GM19035 (cell line): ENCODE data around the gene SNAI1.
"Not testable (repeated sequence)": the region's sequence is repeated elsewhere in the genome, so short reads cannot be mapped to it uniquely, and the experiment has no call there.

ENCODE experiments used
- ATAC-seq: cut with Tn5 transposase; IDR thresholded peaks from one replicate; pipeline ENCODE4 v1.9.1; 2021; ENCODE audit not compliant: unreplicated experiment

SNAI1 gene

DNA sequence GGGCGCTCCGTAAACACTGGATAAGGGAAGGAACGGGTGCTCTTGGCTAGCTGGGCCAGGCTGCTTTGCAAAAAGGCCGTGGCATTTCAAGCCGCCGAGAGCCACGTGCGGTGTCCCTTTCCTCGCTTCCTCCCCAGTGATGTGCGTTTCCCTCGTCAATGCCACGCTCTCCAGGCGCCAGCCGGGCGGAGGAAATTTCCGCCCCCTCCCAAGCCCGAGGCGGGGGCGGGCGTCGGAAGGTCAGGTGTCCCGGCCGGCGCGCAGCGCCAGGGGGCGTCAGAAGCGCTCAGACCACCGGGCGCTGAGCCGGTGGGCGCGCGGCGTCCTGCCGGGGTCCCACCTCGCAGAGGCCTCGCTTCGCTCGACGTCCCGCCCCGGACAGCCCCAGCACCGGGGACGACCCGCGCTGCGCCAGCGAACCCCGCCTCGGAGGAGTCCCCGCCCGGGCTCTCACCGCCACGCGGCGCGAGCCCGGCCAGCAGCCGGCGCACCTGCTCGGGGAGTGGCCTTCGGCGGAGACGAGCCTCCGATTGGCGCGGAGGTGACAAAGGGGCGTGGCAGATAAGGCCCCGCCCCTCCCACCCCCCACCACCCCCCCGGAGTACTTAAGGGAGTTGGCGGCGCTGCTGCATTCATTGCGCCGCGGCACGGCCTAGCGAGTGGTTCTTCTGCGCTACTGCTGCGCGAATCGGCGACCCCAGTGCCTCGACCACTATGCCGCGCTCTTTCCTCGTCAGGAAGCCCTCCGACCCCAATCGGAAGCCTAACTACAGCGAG lies at the start of gene SNAI1:
Gene SNAI1 (plus strand): TSS at position 635 of the 777 bp plus-strand sequence. CDS start 80 bp downstream, at position 715.
- ATAC-seq: peak; percentile 84

GRCh38 chr20:49935746-49936152 lies 47.0 kb upstream of the SNAI1 start:
- ATAC-seq: peak; percentile 14

GRCh38 chr20:49936153-49937026 lies 46.4 kb upstream of the SNAI1 start, which contains the start of gene RNF114:
RNF114 (plus strand) TSS chr20:49936397; CDS start chr20:49936413, 16 bp downstream.
- peak; percentile 68 for ATAC-seq

- peak; percentile 8 for ATAC-seq
Measured at GRCh38 chr20:49937027-49937929, 45.5 kb upstream of the SNAI1 start.

DNA sequence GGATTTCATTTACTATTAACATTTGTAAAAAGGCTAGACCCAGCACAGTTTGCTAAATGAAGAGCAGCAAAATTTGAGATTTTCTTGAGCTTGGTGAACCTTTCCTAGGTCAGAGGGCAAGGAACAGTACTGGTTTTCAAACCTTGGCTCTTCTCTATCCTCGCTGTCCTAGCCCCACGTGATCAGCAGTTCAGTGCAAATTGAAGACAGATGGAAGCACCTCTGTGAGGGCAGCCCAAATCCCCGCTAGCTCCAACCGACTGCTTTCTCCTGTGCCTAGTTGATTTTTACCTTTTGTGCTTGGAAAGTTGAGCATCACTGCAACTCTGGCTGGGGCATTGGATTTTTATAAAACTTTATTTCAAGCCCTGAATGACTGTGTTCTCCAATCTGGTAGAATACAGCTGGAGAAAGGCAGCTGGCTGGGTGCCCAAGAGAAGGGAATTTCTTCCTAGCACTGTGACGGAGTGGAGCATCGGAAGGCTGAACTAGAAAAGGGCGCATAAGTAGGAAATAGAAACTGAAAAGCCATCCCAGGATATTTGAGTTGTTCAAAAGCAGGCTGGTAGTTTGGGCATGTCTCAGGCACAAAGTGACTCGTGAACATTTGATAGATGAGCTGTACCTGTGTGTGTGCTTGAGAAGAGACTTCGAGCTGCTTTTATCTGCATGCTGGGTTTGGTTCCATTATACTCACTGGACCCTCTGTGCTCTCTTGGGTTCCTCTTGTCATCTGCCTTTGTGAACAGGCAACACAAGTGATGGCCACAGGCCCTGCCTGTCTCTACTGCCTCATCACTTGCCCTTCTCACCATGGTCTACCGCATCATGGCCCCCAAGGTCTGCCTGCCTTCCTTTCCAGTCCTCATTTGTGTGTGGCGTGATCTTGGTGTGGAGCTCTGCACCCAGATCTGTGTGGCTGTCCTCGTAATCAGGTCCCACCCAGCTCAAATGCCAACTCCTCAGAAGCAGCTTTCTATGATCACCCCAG lies 44.3 kb upstream of the SNAI1 start:
- ATAC-seq: no peak

DNA sequence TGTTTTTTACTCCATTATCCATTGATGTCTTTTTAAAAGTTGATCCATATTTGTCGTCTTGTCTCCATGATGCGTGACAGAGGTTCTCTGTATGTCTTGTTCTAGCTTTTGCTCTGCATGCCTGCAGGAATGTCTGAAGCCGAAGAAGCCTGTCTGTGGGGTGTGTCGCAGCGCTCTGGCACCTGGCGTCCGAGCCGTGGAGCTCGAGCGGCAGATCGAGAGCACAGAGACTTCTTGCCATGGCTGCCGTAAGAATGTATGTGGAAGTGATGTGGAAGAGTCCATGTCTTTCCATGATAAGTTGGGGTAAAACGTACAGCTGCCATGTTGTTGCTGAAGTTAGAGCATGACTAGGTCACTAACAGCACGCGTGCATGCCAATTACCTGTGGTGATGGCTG lies 41.3 kb upstream of the SNAI1 start:
- ATAC-seq: no peak

- ATAC-seq: no peak
Measured at GRCh38 chr20:49942303-49942702, 40.5 kb upstream of the SNAI1 start.

GRCh38 chr20:49942942-49943341 lies 39.8 kb upstream of the SNAI1 start:
- no peak for ATAC-seq

- ATAC-seq: no peak
Measured at GRCh38 chr20:49945306-49945700, 37.5 kb upstream of the SNAI1 start.

DNA sequence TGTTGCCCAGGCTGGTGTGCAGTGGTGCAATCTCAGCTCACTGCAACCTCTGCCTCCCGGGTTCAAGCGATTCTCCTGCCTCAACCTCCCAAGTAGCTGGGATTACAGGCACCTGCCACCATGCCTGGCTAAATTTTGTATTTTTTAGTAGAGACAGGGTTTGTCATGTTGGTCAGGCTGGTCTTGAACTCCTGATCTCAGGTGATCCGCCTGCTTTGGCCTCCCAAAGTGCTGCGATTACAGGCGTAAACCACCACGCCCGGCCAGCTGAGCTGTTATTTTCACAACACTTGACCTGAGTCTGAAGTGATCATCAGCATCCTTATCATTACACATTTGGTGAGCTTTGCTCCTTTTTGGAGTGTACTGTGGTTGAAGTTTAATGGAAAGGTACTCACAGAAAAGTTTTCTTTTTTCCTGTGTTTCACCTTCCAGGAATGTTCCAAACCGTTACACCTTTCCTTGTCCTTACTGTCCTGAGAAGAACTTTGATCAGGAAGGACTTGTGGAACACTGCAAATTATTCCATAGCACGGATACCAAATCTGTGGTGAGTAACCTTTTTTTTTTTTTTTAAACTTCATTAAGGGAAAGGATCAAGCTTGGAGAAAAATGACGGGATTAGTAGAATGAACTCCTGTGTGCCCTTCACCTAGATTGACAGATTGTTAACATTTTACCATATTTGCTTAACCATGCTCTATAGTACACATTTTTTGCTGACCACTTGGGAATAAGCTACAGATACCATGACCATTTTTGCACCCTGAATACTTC lies 36.9 kb upstream of the SNAI1 start:
- no peak for ATAC-seq

DNA sequence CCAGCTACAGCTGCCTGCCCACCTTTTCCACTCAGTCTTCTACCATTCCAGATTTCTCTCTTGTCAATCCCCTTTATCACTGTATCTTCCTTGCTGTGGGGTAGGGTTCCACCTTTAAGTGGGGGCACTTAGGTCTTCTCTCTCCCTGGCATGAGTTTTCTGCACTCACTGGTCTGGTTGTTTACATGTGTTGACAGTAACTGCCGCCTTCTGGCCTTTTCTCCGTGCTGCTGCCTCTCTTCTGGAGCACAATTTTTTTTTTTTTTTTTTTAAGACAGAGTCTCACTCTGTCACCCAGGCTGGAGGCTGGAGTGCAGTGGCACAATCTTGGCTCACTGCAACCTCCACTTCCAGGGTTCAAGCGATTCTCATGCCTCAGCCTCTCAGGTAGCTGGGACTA lies 34.6 kb upstream of the SNAI1 start:
- no peak for ATAC-seq

DNA sequence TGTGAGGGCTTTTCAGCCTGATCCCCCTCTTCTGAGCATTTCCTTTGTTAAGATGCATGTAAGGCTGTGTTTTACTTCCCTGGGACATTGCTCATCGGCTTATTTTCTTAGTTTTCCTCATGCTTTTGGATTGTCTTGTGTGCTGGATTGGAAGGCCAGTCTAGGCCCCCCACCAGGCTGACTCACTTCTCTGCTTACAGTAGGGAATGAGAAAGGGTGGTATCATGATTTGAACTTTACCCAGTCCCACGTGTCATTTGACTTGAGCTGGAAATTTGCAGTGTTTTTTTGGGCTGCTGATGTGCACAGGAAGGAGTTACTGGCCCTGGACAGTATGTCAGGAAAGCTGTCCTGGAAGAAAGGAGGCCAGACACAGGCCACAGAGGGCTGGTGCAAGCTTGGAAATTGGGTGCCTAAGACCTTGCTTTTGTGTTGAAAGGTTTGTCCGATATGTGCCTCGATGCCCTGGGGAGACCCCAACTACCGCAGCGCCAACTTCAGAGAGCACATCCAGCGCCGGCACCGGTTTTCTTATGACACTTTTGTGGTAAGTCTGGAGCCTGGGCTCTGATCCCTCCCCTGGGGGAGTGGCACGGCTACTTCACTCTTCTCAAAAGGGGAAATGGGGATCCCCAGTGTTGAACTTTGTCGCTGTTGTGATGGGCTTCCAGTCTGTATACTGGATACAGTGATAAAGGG lies 33.8 kb upstream of the SNAI1 start:
- no peak for ATAC-seq

DNA sequence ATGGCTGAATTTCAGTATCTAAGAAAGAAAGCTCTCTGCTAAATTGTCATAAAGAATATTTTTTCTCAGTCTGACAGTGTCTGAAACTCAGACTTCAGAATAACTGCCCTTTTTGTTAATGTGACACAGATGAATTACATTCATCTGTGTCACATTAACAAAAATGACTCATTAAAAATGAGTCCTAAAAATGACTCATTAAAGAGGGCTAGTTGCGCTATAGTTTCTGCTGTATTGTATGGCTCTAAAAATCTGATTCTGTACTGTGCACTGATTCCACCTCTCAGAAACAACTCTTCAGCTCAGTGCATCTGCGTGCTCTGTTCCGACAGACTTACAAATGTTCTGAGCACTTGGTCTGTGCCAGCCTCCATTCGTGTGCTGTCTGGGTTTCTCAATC lies 31.6 kb upstream of the SNAI1 start:
- ATAC-seq: no peak

DNA sequence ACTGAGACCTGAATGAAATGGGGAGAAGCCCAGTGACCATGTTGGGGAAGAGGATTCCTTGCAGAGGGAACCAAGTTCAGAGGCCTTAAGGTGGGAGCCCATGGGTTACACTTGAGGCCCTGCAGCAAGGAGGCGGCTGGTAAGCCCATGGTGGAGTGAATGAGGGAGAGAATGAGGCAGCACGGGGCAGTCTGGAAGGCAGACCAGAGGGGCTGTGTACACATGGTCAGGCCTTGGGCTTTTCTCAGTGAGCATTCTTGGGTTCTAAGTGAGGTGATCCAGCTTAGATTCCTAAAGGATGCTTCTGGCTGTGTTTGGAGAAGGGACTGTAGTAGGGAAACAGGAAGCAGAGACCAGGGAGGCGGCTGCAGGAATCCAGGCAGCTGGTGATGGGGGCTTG lies 27.6 kb upstream of the SNAI1 start:
- no peak for ATAC-seq

DNA sequence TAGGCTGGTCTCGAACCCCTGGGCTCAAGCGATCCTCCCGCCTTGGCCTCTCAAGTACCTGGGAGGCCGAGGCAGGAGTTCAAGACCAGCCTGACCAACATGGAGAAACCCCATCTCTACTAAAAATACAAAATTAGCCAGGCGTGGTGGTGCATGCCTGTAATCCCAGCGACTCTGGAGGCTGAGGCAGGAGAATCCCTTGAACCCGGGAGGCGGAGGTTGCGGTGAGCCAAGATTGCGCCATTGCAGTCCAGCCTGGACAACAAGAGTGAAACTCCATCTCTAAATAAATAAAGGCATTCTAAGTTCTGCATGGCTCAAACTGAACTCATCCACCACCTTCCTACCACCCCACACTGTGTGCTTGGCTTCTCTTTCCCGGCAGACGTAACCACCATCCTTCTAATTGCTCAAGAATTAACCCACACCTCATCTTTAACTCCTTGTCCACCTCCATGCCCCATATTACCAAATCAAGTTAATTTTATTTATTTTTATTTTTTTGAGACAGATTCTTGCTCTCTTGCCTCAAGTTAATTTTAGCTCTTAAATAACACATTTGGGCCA lies 26.9 kb upstream of the SNAI1 start:
- not testable (repeated sequence) for ATAC-seq

DNA sequence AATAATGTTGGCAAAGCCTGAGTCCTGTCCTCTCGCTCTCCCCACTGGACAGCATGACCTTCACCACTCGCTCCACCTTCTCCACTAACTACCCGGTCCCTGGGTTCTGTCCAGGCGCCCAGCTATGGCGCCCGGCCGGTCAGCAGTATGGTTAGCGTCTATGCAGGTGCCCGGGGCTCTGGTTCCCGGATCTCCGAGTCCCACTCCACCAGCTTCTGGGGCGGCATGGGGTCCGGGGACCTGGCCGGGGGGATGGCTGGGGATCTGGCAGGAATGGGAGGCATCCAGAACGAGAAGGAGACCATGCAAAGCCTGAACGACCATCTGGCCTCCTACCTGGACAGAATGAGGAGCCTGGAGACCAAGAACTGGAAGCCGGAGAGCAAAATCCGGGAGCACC lies 26.1 kb upstream of the SNAI1 start:
- no peak for ATAC-seq

- ATAC-seq: not testable (repeated sequence)
Measured at GRCh38 chr20:49957089-49957938, 25.5 kb upstream of the SNAI1 start.
